GM19467 (cell line): ENCODE measurements around the gene MECP2.

Source experiments
- ATAC-seq: cut with Tn5 transposase; IDR thresholded peaks from one replicate; pipeline ENCODE4 v1.9.1; 2021; ENCODE audit warnings: mild to moderate bottlenecking, moderate library complexity; ENCODE audit not compliant: unreplicated experiment

MECP2 gene

GRCh38 chrX:154019633-154020528, 77.6 kb downstream of the MECP2 start, which contains the start of gene IRAK1:
IRAK1 (minus strand) TSS chrX:154019902; CDS start chrX:154019812, 90 bp downstream.
- ATAC-seq: peak; percentile 56

DNA sequence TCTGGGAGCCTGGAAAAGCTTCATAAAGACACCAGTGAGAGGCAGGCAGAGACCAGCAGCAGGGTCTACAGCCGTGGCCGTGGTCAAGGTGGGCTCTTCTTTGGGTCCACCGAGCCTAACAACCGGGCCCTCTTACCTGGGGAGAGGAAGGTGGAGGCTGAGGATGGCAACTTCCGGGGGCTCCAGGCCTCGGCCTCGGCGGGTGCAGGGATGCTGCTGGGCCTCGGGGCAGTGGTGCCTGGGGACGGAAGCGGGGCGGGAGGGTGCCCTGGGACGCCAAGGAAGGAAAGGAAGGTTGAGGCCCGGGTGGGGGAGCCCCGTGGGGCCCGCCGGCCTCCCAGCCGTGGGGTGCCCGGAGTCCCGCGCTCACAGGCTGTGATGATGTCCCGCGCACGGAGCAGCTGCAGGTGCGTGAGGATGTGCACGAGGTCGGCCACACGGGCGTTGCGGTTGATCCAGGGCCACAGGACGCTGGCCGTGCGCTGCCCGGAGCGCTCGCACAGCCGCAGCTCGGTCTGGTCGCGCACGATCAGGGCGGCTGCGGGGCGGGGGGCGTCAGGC, 78.4 kb downstream of the MECP2 start:
- no peak for ATAC-seq

DNA sequence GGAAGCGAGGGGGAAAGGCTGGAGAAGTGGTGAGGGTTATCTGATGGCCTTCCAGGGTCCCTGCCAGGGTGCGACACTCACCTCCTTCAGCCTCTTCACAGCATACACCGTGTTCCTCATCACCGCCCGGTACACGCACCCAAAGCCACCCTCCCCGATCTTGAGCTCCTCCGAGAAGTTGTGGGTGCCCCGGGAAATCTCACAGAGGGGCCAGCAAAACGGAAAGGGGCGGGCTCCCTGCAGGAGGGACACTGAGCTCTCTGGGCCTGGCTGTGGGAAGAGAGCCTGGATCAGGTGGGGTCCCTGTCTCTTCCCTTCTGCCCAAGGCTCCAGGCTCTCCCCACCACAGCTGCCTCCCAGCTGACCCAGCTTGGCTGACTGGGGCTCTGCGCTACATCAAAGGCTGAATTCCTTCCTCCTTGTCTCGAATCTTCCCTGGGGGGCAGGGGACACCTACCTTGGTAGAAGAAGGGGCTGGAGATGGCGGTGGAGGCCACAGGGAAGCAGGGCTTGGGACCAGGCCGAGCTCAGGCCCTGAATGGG, 78.9 kb downstream of the MECP2 start:
- ATAC-seq: no peak

- ATAC-seq: no peak
Observed at GRCh38 chrX:154017766-154018517, 79.6 kb downstream of the MECP2 start.

- no peak for ATAC-seq
Observed at GRCh38 chrX:154016366-154017076, 81.0 kb downstream of the MECP2 start.

DNA sequence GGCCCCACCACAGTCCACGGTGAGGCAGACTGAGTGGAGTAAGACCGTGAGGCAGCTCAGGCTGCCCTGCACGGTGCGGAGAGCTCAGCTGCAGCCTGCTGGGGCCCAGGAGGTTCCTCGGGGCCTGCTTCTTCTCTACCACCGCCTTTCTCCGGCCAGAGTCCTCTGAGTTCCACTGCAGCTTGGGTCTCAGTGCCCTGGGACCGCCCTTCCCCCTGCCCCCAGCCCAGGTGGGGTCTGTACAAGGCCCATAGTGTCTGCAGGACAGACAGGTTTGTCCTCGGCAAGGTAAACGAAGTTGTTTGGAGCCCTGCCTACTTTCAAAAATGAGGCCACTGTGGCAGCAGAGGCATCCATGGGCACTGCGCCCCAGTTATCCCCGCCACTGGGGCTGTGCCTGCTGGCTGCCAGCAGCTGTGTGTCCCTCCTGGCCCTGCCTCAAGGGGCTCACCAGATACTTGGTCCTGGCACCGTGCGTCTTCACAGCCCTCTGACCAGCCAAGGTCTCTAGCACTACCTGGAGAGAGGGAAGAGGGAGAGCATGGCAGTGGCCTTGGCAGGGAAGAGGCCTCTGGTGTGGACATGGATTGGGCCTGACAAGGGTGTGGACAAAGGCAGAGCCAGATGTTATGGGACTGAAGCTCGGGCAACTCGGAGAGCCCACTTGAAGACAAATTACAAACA, 81.8 kb downstream of the MECP2 start:
- ATAC-seq: no peak

- no peak for ATAC-seq
Observed at GRCh38 chrX:154014429-154015380, 82.8 kb downstream of the MECP2 start.

- no peak for ATAC-seq
Observed at GRCh38 chrX:154013614-154014360, 83.7 kb downstream of the MECP2 start.

DNA sequence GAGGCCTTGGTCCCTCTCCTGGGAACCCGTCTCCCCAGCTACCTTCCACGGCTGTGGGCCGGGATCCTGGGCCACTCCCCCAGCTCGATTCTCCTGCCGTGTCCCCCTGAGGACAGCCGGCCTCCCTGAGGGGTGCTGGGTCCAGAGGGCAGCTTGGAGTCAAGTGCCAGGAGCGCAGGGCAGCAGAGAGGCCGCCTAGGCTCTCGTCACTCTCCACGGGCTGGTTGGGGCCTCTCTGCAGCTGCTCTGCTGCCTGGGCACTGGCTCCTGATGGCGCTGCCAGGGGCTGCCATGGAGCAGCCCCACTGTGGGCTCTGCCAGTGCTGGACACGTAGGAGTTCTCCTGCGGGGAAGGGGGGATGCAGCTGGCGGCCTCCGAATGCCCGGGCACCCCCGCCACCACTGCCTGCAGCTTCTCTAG, 84.5 kb downstream of the MECP2 start:
- ATAC-seq: no peak

GRCh38 chrX:154012336-154012991, 85.1 kb downstream of the MECP2 start:
- no peak for ATAC-seq

- no peak for ATAC-seq
Observed at GRCh38 chrX:154011376-154012335, 85.9 kb downstream of the MECP2 start.

DNA sequence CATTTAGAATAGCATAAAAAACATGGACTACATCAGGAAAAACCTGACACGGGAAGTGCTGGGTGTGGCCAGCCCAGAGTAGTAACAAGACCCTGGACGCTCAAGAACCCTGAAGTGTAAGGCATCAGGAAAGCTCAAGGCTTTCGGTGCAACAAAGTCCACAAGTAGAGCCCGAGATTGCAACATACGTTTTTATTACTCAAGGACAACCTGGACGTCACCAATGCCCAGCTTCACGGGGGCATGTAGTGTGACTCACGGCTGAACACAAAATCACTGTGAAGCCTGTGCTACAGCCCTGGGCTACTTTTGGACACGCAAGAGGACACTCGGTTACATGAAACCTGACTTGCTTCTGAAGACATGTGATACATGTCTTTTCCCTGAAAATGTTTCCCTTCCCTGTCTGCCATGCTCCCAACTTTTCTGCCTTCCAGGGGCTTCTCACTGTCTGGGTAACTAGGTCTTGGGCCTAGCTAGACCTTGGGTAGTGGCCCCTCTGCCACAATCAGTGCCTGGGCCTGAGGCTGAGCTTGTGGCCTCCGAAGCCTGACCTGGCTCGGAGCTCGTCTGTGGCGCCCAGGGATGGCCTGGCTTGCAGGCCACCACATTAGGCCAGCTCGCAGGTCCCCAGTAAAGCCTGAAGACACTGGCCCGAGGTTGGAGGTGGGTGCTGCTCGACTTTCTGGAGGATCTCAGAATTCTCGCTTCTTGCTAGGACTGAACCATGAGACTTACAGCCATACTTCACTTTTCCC, 87.0 kb downstream of the MECP2 start:
- ATAC-seq: no peak

GRCh38 chrX:154008521-154008920, 89.0 kb downstream of the MECP2 start:
- ATAC-seq: no peak

DNA sequence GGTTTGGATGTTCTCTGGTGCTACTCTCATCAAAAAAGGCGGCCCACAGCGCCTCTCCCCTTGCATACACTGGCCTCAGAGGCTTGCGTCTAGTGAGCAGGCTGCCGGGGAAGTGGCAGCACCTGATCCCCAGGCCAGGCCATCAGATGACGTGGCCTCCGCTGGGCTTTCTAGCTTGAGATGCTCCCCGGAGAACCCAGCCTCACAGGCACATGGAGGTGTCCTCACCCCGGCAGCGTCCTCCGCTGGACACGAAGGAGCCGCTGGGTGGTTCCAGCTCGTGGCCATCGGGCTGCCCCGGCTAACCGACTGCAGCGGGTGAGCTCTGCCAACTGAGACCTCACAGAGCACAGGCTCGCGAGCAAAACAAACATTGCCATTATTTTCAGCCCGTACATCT, 90.6 kb downstream of the MECP2 start:
- ATAC-seq: no peak

GRCh38 chrX:154004315-154004714, 93.2 kb downstream of the MECP2 start:
- ATAC-seq: no peak

DNA sequence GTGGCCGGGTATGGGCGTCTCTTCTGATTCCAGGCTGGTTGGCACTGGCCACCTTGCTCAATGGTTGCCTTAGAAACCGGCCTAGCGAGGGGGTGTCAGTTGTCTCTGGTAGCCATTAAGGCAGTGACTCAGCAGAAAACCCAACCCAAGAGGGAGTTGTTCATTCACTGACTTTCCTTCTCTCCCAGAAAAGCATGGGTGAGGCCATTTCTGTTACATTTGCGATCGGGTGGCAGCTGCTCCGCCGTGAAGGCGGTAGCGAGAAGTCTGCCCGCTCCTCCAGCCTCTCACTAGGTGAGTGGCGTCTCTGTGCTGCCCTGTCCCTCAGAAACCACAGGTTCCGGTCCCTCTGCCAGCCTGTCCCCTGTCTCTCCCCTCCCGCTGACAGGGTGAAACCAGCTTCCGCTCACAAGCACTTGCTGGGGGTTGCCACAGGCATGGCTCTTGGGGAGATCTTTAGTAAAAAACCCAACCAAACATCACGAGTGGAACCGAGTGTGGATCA, 95.2 kb downstream of the MECP2 start:
- no peak for ATAC-seq
